LoVo (cell line): ENCODE data around the gene BOLA2B.
"Not testable (repeated sequence)": the region's sequence is repeated elsewhere in the genome, so short reads cannot be mapped to it uniquely, and the experiment has no call there.

Source experiments
- DNase-seq: peaks from one replicate; pipeline ENCODE4 v3.0.0-alpha.2; 2016; ENCODE audit warnings: low spot score

Gene BOLA2B

GRCh38 chr16:30193615-30194014 is at the start of gene BOLA2B, which contains the start of gene SLX1A:
BOLA2B (minus strand) TSS chr16:30193666; CDS start chr16:30193595, 71 bp downstream.
SLX1A (plus strand) TSS chr16:30193875; CDS start chr16:30194085, 210 bp downstream.
- not testable (repeated sequence) for DNase-seq

DNA sequence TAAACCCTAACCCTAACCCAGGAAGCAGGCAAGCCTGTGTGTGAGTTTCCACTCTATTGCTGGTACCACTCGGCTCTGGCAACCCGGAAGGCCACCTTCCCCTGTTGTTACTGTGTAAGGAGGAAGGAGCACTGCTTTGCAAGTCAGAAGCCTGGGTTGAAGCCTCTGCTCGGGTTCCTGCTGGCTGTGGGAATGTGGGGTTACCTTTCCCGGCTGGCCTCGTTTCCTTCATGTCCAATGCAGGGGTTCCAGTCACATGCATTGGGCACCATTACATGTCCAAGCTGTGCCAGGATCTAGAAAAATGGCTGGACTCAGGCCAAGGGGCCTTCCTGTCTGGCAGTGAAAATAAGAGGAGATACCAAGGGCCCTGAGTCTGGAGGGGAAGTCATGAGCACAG is 23.6 kb upstream of the BOLA2B start:
- DNase-seq, result not testable (repeated sequence)

DNA sequence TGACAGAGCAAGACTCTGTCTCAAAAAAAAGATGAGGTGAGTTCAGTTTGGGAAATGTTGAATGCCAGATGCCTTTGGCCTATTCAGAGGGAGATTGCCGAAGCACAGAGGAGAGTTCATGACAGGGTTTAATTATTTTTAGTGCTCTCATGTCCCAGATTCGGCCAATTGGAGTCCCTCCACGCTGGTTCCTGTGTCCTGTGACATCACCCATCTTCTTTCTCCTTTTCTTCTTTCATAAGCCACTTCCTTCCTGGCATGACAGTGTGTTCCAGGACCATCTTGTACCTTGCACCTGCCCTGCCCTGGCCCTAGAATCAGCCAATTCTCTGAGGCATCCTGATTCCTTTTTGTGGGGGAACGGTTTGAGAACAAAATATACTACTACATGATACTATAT is 17.9 kb upstream of the BOLA2B start:
- not testable (repeated sequence) for DNase-seq

DNA sequence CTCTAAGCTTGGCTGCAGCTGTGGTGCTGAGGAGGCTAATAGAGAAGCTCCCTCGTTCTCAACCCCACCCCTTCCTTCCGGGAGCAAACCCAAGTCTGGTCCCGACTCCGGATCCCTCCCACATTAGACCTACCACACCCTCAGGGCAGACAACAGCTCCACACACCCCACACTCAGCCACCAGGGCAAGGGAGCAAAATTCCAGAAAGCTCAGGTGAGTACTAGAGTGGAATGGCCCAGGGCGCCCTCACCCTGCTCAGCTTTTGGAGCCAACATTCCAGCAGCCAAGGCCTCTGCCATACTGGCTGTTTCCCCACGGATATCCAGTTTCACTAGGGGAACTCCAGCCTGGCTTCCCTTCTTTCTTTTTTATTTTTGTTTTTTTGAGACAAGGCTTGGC is 15.6 kb upstream of the BOLA2B start:
- not testable (repeated sequence) for DNase-seq

GRCh38 chr16:30207063-30207704 is 13.7 kb upstream of the BOLA2B start:
- DNase-seq, result not testable (repeated sequence)

DNA sequence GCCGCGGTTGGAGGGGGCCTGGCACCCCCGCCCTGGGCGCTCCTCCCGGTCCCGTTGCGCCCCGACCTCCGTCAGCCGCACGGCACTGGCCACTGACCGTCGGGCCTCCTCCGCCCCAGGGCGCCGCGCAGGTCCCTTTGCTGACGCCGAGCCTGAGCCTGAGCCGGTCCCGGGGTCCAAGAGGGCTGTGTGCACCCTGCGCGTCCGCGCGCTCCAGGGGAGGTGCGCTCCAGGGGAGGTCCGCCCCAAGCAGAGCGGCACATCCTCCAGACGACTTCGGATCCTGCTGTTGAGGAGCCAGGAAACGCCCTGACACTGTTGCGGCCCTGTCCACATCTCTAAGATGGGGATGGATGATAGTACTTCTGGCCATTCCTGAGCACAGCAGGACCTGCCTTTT is 12.8 kb upstream of the BOLA2B start:
- not testable (repeated sequence) for DNase-seq

GRCh38 chr16:30205541-30206236 is 12.2 kb upstream of the BOLA2B start:
- not testable (repeated sequence) for DNase-seq

DNA sequence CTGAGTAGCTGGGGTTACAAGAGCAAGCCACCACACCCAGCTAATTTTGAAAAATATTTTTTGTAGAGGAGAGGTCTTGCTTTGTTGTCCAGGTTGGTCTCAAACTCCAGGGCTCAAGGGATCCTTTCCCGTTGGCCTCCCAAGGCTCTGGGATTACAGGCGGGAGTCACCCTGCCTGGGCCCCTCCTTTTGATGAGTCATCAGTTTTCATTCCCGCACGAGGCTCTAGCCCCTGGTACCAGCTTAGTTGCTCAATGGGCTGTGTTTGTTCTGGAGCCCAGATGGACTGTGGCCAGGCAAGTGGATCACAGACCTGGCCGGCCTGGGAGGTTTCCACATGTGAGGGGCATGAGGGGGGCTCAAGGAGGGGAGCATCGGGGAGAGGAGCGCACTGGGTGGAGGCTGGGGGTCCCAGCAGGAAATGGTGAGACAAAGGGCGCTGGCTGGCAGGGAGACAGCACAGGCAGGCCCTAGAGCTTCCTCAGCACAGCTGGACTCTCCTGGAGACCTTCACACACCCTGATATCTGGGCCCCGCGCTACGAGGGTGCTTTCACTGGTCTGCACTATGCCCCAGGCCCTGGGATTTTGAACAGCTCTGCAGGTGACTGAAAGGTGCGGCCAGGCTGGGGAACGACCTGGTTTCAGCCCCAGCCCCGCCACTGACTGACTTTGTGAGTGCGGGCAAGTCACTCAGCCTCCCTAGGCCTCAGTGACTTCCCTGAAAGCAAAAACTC is 6.3 kb upstream of the BOLA2B start:
- not testable (repeated sequence) for DNase-seq

GRCh38 chr16:30199049-30199448 is 5.6 kb upstream of the BOLA2B start, which contains the start of gene SULT1A3:
SULT1A3 (plus strand) TSS chr16:30199255; CDS start chr16:30200729, 1,474 bp downstream.
- not testable (repeated sequence) for DNase-seq

GRCh38 chr16:30197001-30197400 is 3.5 kb upstream of the BOLA2B start:
- DNase-seq, result not testable (repeated sequence)

- not testable (repeated sequence) for DNase-seq
Measured at GRCh38 chr16:30194172-30194925, 883 bp upstream of the BOLA2B start.

- not testable (repeated sequence) for DNase-seq
Measured at GRCh38 chr16:30193098-30193497, 368 bp downstream of the BOLA2B start.

DNA sequence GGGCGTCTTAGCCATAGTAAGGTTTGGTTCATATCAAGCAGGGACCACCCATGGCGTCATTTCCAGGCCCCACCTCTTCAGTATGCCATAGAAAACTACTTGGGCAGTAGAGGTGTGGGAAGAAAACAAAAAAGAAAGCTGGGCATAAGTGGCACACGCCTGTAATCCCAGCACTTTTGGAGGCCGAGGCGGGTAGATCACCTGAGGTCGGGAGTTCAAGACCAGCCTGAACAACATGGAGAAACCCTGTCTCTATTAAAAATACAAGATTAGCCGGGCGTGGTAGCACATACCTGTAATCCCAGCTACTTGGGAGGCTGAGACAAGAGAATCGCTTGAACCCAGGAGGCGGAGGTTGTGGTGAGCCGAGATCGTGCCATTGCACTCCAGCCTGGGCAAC is 2.3 kb downstream of the BOLA2B start:
- DNase-seq, result not testable (repeated sequence)

- no peak for DNase-seq
Measured at GRCh38 chr16:30187971-30188561, 5.4 kb downstream of the BOLA2B start.

GRCh38 chr16:30187556-30187865 is 6.0 kb downstream of the BOLA2B start:
- DNase-seq, result no peak

DNA sequence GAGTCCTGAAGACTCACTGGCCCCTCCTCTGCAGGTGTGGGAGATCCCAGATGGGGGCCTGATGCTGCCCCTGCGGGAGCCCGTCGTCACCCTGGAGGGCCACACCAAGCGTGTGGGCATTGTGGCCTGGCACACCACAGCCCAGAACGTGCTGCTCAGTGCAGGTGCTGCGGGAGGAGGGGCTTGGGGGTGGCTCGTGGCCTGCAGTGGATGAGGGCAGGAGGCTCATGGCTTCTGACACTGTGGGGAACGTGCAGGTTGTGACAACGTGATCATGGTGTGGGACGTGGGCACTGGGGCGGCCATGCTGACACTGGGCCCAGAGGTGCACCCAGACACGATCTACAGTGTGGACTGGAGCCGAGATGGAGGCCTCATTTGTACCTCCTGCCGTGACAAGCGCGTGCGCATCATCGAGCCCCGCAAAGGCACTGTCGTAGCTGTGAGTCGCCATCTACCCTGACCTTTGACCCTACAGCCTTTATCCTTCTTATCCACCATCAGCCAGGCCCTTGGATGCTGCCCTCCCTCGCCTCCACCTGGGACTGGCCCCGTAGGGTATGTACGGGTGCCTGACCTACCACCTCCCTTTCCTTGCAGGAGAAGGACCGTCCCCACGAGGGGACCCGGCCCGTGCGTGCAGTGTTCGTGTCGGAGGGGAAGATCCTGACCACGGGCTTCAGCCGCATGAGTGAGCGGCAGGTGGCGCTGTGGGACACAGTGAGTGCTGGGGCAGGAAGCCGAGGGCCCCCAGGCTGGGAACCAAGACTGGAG is 6.5 kb downstream of the BOLA2B start:
- no peak for DNase-seq

DNA sequence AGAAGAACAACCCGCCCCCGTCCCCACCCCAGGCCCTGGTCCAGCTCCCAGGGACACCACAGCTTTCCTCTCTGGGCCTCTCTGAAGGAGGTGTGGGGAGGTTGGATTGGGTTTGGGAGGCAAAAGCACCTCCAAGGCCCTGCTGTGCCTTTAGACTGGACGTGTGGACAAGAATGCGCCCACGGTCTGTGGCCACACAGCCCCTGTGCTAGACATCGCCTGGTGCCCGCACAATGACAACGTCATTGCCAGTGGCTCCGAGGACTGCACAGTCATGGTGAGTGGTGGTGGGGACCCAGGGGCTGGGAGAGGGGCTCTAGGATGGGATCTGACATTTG is 7.1 kb downstream of the BOLA2B start:
- no peak for DNase-seq

DNA sequence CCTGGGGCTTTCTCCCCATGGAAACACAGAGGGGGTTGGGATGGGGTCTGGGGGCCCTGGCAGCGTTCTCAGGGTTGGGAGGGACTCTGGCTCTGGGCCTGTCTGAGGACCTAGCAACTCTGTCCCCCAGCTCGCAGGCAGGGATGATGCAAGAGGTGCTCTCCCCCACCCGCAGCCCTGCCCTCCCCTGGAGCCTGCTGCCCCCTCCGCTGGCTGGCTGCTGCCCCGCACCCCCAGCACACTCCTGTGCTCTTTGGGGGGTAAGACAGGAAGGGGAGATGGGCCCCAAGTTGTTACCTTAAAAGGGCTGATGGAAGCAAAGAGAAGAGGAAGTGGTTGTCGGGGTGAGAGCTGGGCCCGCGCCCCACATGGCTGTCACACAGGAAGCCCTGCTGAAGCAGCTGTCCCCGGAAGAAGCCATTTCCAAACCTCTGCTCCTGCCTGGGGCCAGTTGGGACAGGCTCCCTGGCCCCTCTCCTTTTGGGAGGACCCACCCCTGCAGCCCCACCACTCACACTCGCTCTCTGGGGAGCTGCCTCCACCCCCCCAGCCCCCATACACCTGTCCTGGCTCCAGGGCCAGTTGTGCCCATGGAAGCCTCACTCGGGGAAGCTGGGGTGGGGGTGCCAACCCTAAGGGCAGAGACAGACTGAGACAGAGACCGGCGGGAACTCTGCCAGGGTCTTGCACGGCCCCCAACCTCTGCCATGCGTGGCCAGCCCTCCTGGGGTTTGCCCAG is 7.6 kb downstream of the BOLA2B start:
- no peak for DNase-seq

DNA sequence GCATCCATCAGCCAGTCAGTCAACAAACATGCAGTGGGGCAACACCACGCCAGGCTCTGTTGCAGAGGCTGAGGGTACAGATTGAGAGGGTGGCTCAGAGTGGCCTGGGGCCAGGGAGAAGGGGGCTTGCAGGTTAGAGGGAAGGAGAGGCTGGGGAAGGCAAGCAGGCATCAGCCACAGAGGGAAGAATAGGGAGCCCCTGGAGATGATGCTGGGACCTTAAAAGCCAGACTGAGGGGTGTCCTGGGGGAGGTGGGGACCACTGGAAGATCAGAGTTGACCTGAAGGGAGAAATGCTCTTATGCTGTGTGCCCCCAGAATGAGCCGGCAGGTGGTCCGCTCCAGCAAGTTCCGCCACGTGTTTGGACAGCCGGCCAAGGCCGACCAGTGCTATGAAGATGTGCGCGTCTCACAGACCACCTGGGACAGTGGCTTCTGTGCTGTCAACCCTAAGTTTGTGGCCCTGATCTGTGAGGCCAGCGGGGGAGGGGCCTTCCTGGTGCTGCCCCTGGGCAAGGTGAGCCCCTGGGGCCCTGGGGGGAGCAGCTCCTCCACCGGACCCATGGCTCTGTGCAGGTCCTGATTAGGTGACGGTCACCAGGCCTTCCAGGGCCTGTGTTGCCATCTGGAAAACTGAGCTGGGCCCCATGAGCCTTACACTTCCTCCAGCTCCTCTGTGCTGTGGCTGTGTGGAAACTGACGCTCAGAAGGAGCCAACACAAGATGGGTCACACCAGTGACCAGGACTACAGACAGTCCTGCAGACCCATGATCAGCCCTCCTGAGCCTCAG is 8.4 kb downstream of the BOLA2B start:
- no peak for DNase-seq
